Dermis microvascular lymphatic vessel endothelial cell (primary cell): ENCODE measurements around the gene C17orf113. TPM values are rescaled to one million over a fixed set of nuclear protein-coding genes. Genes with fewer than 3 reads are reported as not detected.

Source experiments
- DNase-seq, 2 donors: peaks; one replicate each; pipeline versions ENCODE4 v3.0.0 to v3.0.0-alpha.2; 2010; ENCODE audit warnings: low read depth in 2 of 2
- total RNA-seq: library from RNA; depleted of rRNA; stranded (reverse); fragments of >200 nt; gene quantifications from 2 replicates; pipeline ENCODE4 v1.2.1, GENCODE V29; 2014

Gene C17orf113
- 0.13 and 0.25 TPM in 2 replicates for total RNA-seq

DNA sequence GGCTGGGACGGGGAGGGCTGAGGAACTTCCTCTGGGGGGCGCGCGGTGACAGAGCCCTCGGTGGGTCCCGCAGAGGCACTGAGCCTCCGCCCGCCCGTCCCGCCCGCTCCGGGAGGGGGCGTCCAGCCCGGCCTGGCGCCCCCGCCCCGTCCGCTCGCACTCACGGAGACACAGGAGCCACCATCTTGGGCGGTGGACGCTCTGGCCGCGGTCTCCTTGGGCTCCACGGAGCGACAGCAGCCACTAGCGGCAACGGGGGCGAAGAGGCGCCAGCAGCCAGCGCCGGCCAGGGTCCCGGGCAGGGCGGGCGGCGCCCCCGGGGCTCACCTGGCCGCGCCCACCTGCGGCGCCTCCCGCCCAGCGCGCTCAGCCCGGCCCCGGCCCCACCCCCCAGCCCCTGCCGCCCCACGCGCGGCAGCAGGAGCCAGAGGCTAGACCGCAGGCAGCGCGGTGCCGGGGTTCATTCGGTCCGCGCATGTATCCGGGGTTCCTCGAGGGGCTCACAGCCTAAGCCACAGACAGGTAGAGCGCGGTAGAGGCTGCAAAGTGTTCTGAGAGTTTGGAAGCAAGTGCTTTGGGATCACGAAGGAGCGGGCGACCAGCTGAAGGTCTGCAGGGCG lies at the start of gene C17orf113:
Gene C17orf113 (minus strand): TSS at position 209 of the 620 bp plus-strand sequence. CDS start 7,225 bp downstream, outside the sequence.
- DNase-seq = peak in 1 of 2 donors; percentile 43

DNA sequence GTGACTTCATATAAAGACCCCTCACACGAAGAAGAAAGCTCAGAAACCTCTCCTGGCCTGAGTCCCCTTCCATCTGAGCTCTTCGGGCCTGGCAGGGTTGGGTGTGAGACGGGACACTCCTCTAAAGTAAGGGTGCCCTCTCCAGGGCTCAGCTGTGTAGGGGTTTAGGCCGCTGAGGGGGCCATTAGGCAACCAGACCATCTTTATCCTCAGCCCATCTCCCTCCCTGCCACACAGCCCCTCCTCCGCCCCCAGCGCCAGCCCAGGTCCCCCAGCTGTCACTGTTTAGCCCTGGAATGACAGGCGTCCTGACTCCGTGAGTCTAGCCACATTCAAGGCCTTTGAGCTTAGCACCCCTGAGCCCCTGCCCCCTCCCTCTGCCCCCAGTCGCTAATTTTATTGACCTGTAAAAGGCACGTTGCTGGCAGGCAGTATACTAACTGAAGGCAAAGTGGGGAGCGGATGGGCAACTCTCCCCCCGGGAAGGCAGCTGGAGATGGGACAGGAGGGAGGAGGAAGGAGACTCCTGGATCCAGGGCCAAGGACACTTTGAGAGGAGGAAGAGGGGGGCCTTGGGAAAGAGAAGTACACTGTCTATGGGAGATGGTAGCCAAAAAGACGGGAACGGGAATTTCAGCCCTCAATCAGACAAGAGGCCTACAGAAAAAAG lies 48.5 kb upstream of the C17orf113 start:
- DNase-seq = no peak

DNA sequence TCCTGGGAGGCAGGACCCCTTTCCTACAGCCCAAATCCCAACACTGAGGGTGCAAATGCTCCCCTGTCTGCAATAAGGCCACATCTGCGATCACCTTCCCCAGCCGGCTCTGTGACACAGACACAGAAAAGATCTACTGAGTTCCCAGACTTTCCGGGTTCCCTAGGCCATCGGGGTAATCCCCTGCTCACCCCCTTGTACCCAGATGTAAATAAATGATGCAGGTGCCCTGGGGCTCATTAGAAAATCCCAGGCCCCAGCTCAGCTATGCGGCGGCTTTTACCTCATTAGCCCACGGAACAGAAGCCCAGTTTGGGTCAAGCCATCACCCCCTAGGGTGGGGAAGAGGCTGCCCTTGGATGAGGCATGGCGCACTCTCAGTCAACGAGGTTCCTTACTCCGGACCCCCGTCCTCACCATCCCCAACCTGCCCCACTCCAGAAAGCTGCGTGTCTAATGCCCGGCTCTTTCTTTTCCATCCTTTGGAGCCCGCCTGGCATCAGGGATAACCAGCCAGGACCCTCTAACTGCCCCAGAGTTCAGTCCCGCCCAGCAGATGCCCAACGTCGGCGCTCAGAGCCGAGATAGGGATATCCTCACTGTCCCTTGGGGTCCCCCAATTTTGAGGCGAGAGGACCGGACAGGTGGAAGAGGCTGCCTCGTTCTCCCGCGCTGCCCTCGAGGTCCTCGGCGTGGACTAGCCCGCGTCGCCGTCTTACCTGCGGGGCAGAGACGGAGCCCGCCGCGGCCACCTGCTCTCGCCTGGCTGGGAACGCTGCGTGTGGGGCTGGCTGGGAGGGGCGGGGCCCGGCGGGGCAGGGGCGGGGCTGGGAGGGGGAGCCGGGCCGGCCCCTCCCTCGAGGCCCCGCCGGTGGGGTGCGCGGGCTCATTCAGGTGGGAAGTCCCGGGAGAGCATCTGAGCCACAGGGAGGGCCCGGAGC lies 47.6 kb upstream of the C17orf113 start, which contains the start of gene ZNF385C:
Gene ZNF385C (minus strand): TSS at position 783 of the 941 bp plus-strand sequence. CDS start 35,417 bp downstream, outside the sequence.
- no peak for DNase-seq

DNA sequence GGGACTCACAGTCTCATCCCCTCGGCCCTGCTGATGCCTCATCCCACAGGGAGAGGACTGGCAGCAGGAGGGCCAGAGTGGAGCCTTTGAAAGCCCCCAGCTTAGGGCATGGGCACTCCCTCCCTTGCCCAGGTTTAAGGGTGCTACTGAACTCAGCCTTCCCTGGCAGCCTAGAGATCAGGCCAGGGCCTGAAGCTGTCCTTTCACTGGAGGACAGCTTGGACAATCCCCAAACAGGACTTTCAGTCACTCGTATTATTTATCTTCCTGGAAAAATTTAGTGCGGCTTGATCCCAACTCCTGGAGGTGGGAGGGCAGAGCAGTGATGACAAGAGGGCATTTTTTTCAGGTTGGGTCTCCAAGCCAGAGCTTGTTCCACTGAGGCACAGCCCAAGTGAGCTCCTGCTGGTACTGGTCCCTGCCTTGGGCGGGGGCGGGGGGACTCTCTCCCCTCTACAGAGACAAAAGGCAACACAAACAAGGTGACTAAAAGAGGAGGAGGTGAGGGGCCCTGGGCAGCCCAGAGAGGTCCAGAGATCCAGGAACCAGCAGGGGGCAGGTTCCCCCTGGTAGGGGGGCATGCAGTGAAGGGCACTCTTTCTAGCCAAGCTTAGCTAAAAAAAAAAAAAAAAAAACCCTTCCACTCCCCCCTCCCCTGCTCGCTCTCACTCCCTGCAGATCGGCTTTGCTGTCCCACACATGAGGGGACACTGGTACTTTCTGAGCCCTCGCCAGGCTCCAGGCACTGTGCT lies 46.1 kb upstream of the C17orf113 start:
- no peak for DNase-seq

DNA sequence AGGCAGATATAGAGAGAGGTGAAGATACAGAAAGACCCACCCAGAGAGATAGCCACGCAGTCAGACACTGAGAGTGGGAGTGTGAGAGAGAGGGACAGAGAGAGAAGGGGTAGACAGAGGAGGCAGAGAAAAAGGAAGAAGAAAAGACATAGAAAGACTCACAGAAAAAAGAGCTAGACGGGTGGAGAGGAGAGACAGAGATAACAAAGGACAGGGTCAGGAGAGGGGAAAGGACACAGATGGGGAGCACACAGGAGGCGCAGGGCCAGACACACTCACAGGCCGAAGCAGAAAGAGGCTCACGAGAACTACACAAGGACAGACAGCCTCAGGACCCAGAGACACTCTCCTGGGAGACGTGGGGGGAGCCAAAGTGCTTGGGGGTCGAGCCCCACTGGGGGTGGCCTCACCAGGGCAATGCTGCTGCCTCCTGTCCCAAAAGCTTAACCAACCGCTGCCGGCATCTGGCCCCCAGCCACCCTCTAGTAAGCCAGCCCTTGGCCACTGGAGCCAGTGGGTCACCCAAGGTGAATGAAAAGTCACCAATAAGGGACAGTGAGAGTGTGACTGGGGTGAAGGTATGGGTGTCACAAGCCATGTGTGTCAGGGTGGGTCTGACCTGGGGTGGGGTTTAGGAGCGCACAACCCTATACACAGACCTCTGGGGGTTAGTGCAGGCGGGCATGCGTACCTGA lies 44.1 kb upstream of the C17orf113 start:
- DNase-seq = no peak

DNA sequence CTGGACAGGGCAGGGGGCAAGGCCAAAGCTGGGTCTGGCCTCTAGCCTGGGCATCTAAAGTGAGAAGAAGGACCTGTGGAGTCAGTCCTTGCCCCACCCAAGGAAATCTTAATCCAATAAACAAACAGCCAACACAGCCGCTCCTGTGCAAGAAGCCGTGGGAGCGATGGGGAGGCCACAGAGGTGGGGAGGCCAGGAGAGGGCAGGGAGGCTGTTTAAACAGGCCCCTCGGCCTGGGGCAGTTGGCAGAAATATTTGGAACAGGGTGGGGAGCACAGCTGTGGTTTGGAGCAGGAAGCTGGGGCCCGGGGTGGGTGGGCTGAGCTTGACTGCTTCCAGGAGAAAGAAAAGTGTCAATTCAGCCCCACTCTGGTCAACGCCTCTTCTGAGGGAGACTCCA lies 42.5 kb upstream of the C17orf113 start:
- DNase-seq = no peak

GRCh38 chr17:42090964-42091790 lies 40.8 kb upstream of the C17orf113 start:
- DNase-seq = no peak

GRCh38 chr17:42088736-42089135 lies 38.3 kb upstream of the C17orf113 start:
- DNase-seq = no peak

DNA sequence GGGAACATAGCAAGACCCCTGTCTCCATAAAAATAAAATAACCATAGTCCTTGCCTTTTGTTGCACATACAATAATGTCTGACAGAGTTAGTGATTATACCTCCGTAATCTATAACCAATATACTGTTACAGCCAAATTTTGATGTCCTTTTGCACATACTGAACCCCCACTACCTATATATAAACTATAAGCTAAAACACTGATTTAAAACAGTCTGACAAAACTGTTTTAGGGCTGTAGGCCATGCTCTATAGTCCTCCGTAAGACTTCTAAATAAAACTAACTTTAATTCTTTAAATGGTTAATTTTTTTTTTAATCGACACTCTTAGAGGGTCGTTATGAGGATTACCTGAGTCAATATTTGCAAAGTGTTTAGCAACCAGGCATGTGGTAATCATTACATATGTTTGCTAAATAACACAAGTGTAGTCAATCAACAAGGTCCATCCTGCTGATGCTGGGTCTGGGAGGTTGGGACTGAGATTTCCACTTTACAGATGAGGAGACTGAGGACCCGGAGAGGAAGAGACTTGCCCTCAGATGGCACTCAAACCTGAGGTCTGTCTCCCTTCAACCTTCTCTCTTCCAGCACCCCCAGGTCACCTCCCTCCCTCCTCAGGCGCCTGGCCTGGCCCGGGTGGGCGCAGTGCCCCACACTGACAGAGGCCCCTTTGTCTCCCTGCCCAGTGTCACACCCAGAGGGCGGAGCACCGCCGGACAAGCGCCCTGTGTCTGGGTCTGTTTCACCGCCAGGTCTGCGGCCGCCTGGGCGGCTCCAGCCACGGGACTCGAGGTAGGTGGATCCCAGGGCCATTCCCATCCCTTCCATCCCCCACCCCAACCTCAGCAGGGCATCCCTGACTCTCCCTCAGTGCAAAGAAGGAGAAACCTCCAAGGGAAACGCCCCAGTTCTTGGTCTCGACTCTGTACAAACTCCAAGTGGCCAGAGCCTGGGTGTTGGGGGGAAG lies 37.6 kb upstream of the C17orf113 start:
- no peak for DNase-seq

- DNase-seq = no peak
Observed at GRCh38 chr17:42087042-42087701, 36.8 kb upstream of the C17orf113 start.

GRCh38 chr17:42081516-42082129 lies 31.2 kb upstream of the C17orf113 start:
- DNase-seq = no peak

GRCh38 chr17:42079541-42079940 lies 29.1 kb upstream of the C17orf113 start:
- DNase-seq = no peak

GRCh38 chr17:42078396-42079043 lies 28.1 kb upstream of the C17orf113 start:
- DNase-seq = peak in 1 of 2 donors; percentile 9

GRCh38 chr17:42077755-42078154 lies 27.4 kb upstream of the C17orf113 start:
- DNase-seq = no peak

- no peak for DNase-seq
Observed at GRCh38 chr17:42076797-42077559, 26.6 kb upstream of the C17orf113 start.

GRCh38 chr17:42075789-42076188 lies 25.4 kb upstream of the C17orf113 start:
- no peak for DNase-seq
